ENCODE results near the gene RPL10. TPM values are rescaled to one million over a fixed set of nuclear protein-coding genes. Genes with fewer than 3 reads are reported as not detected.
A peak's percentile ranks its signal among the peaks of the same experiment; 100 is the strongest.

Gene RPL10
- total and polyA plus RNA-seq, 9 of the 15 experiments (the other 6 are each of a cell fraction or from before 2014, with no cell fraction given), result 3,774 to 7,600 (median 5,014) TPM

DNA sequence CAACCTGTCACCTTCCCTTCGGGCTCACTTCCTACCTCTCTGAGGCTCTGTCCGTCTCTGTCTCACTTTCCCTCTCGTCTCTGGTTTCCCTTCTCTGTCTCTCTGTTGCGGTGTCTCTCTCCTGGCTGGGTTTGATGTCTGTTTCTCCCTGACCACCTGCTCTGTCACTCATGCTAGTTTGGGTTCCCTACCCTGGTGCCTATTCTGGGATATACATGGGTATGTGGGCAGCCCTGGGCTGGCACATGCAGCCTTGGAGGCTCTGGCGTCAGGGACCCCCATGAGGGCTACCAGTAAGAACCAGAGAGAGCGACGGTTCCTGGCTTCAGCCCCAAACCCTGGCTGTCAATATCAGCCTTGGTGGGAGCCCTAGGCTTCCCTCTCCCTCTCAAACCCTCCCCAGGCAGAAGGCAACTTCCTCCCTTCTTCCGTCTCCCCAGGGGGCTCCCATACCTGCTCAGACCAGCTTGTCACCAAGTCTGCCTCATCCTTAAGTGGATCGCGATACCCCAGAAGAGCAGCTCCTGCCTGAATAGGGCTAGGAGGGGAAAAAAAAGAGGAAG, 10.6 kb downstream of the RPL10 start (continued):
- TF ChIP-seq ZBTB40 (IDR thresholded peaks at IDR 0.05) (no peak), ZBTB40 (CRISPR knock-in tag; IDR thresholded peaks at IDR 0.05) (no peak), ZNF785 (CRISPR knock-in tag; IDR thresholded peaks at IDR 0.05) (no peak), RAD51 (IDR thresholded peaks at IDR 0.05; ENCODE audit: borderline replicate concordance, low read depth) (no peak), CBX2 (IDR thresholded peaks at IDR 0.05; ENCODE audit: insufficient read depth, low read length, poor library complexity, severe bottlenecking) (no peak), SPI1 (IDR thresholded peaks at IDR 0.05; ENCODE audit: borderline replicate concordance, low read depth, low read length) (peak; percentile 96), LCOR (CRISPR knock-in tag; IDR thresholded peaks at IDR 0.05) (peak; percentile 57; the same call in 1 of the 2 replicates), LEF1 (IDR thresholded peaks at IDR 0.05) (no peak), RB1 (IDR thresholded peaks at IDR 0.05; ENCODE audit: low read depth) (no peak), PYGO2 (tag; IDR thresholded peaks at IDR 0.05) (no peak), NFXL1 (CRISPR knock-in tag; IDR thresholded peaks at IDR 0.05) (no peak), MEF2A (IDR thresholded peaks at IDR 0.05; ENCODE audit: control insufficient read depth, low read depth, low read length) (no peak), POLR2A (conservative IDR thresholded peaks at IDR 0.05) (peak; percentile 49; the same call in 1 of the 2 replicates), ARID3A (IDR thresholded peaks at IDR 0.05; ENCODE audit: borderline replicate concordance, low read depth, low read length) (no peak), TCF7L2 (IDR thresholded peaks at IDR 0.05; ENCODE audit: low read depth, low read length) (no peak), CBFA2T3 (IDR thresholded peaks at IDR 0.05) (no peak), HIVEP1 (CRISPR knock-in tag; IDR thresholded peaks at IDR 0.05) (no peak), RFX5 (IDR thresholded peaks at IDR 0.05; ENCODE audit: low read depth, low read length) (no peak), PTBP1 (IDR thresholded peaks at IDR 0.05; ENCODE audit: low read depth, low read length) (no peak), KAT8 (IDR thresholded peaks at IDR 0.05; ENCODE audit: low read depth) (no peak), ILF3 (IDR thresholded peaks at IDR 0.05; ENCODE audit: borderline replicate concordance) (no peak)

Data from K562 (cell line).